Fibroblast of skin of left biceps (primary cell): ENCODE data around the gene FYB2.

Source experiments
- DNase-seq, 2 experiments: peaks; one replicate each; pipeline ENCODE4 v3.0.0-alpha.2; 2013; ENCODE audit warnings: low read depth in 2 of 2

Gene FYB2

GRCh38 chr1:56834137-56834900 is 15.1 kb upstream of the FYB2 start:
- DNase-seq = no peak

GRCh38 chr1:56833088-56833487 is 13.9 kb upstream of the FYB2 start:
- no peak for DNase-seq

GRCh38 chr1:56831871-56832693 is 12.9 kb upstream of the FYB2 start:
- peak; percentile 83 to 86 for DNase-seq

GRCh38 chr1:56830052-56830451 is 10.8 kb upstream of the FYB2 start:
- no peak for DNase-seq

GRCh38 chr1:56827711-56828110 is 8.5 kb upstream of the FYB2 start:
- no peak for DNase-seq

GRCh38 chr1:56825436-56825835 is 6.2 kb upstream of the FYB2 start:
- DNase-seq = no peak

- DNase-seq = no peak
Observed at GRCh38 chr1:56824938-56825337, 5.7 kb upstream of the FYB2 start.

GRCh38 chr1:56824271-56824670 is 5.1 kb upstream of the FYB2 start:
- peak; percentile 47 to 49 for DNase-seq

- no peak for DNase-seq
Observed at GRCh38 chr1:56821462-56821797, 2.2 kb upstream of the FYB2 start.

- DNase-seq = peak; percentile 41 to 49
Observed at GRCh38 chr1:56820755-56821461, 1.7 kb upstream of the FYB2 start.

GRCh38 chr1:56817716-56818463 is 1.3 kb downstream of the FYB2 start:
- no peak for DNase-seq

- DNase-seq = no peak
Observed at GRCh38 chr1:56816909-56817308, 2.3 kb downstream of the FYB2 start.

- DNase-seq = no peak
Observed at GRCh38 chr1:56816264-56816663, 2.9 kb downstream of the FYB2 start.

- no peak for DNase-seq
Observed at GRCh38 chr1:56814205-56814604, 5.0 kb downstream of the FYB2 start.

- DNase-seq = no peak
Observed at GRCh38 chr1:56811331-56811730, 7.9 kb downstream of the FYB2 start.

GRCh38 chr1:56808410-56808809 is 10.8 kb downstream of the FYB2 start:
- no peak for DNase-seq

GRCh38 chr1:56806804-56807203 is 12.4 kb downstream of the FYB2 start:
- DNase-seq = peak; percentile 6 to 9

GRCh38 chr1:56803561-56804156 is 15.5 kb downstream of the FYB2 start:
- DNase-seq = no peak

GRCh38 chr1:56799605-56800400 is 19.4 kb downstream of the FYB2 start:
- no peak for DNase-seq

GRCh38 chr1:56798053-56798471 is 21.1 kb downstream of the FYB2 start:
- no peak for DNase-seq
